ENCODE results near the gene PLXNA2.

Gene PLXNA2

DNA sequence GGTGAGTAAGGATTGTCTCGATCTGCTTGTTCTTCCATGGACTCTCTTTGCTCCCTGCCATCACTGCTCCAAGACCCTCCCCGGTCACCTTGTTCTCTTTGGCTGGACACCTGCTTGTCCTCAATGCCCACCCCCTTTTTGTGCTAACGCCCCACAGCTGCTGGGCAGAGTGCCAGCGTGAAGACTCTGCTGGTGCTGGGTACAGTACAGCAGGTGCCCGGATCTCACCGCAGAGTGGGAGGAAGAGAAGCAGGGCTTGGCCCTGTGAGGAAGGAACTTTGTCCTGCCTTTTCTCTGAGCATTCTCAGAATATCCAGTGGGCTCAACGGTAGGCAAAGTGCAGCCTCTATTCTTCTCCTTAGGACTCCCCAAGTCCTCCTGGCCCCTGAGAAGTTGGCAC lies 90.1 kb downstream of the PLXNA2 start:
- Histone ChIP-seq H3K9ac (ENCODE audit: low read length) (no peak overlapping the region), H3K4me1 (ENCODE audit: control insufficient read depth, insufficient read depth, low read length) (peaks cover 3% of the 10 kb centered on the region), H3K4me3 (ENCODE audit: low read length) (no peak overlapping the region), H3K36me3 (ENCODE audit: control insufficient read depth, insufficient read depth, low read length) (no peaks in the 10 kb centered on the region), H3K27me3 (ENCODE audit: control insufficient read depth, insufficient read depth, low read length) (no peaks in the 10 kb centered on the region), H3K27ac (ENCODE audit: low read depth, low read length) (no peak overlapping the region)

DNA sequence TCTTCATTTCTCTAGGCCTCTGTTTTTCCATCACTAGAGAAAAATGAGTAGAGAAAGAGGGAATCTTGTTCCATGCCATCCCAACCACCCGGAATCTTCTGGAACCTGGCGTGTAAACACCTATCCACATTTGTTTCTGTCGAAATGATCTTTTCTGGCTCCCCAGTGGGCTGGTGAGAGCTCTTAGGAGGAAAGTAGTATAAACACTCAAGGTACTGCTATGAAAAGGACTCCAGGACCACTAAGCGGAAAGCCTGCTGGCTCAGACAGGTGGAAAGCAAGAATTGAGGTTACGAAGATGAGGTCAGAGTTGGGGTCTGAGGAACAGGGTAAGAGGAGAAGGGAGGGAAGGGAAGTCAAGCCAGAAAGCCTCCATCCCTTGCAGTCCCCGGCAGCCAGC lies 90.8 kb downstream of the PLXNA2 start:
- Histone ChIP-seq H3K9ac (ENCODE audit: low read length) (no peak overlapping the region), H3K36me3 (ENCODE audit: control insufficient read depth, insufficient read depth, low read length) (no peaks in the 10 kb centered on the region), H3K4me3 (ENCODE audit: low read length) (no peak overlapping the region), H3K27ac (ENCODE audit: low read depth, low read length) (no peak overlapping the region), H3K4me1 (ENCODE audit: control insufficient read depth, insufficient read depth, low read length) (peaks cover 3% of the 10 kb centered on the region), H3K27me3 (ENCODE audit: control insufficient read depth, insufficient read depth, low read length) (no peaks in the 10 kb centered on the region)

DNA sequence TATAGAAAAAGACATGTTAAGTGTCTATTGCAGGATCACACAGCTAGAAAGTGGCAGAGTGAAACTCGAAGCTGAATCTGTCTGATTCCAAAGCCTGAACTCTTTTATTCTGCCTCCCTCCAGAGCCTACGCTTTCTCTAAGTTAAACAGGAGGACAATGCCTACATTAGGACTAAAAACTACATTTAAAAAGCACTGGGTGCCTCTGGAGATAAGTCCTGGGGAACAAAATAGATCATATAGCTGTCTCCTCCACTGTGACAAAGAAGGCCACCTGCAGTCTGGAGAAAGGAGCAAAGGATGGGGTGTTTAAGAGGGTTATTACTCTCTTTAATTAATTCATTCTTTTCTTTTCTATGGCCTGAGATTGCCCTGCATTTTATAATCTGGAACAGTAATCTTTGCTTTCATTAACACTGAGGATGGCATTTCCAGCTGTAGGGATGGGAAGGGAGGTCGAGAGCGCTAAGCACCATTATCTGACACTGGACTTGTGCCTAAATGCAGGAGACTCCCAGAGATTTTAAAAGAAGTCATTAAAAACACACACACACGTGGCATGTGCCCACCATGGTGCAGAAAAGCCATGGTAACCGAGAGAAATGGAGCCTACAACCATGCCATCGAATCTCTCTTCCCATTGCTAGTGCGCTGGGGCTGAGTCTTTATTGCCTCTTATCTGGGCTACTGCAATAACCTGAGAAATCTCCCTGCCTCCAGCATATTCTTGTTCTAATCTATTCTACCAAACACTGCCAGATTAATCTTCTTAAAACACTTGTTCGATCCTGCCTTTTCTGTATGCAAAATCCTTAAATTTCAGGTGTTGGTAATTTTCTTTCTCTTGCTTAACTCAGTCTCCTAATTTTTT lies 92.2 kb downstream of the PLXNA2 start:
- H3K27me3 ChIP-seq (ENCODE audit: control insufficient read depth, insufficient read depth, low read length): no peaks in the 10 kb centered on the region
- no peaks in the 10 kb centered on the region for H3K36me3 ChIP-seq (ENCODE audit: control insufficient read depth, insufficient read depth, low read length)
- no peak overlapping the region for H3K9ac ChIP-seq (ENCODE audit: low read length)
- H3K4me3 ChIP-seq (ENCODE audit: low read length): no peak overlapping the region
- peaks cover 3% of the 10 kb centered on the region for H3K4me1 ChIP-seq (ENCODE audit: control insufficient read depth, insufficient read depth, low read length)
- H3K27ac ChIP-seq (ENCODE audit: low read depth, low read length): no peak overlapping the region

DNA sequence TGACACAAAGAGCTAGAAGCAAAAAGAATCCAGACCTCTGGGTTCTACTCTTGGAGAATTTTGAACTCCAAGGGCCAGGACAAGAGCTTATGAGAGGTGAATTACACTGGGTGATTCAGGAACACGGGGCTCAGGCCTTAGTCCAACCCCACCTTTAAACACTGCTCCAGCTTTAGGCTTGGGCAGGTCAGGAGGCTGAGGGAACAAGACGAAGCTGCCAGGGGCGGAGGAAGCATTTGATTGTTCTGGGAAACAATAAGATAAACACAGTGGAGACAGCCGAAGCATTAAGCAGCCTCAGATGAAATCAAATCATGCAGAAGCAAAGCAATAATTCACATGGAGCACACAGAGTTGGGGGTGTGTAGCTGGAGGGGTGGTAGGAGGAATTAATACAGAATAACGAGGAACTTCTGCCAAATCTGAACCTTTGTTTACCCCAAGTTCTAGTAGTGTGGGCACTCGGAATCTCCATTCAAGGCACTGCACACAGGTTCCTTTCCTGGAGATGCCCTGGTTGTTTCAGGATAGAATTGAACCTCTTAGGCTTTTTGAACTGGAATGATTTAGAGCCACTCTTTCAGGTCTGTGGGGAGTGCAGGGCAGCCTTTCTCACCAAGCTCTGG lies 93.2 kb downstream of the PLXNA2 start:
- no peak overlapping the region for H3K27ac ChIP-seq (ENCODE audit: low read depth, low read length)
- H3K4me3 ChIP-seq (ENCODE audit: low read length): no peak overlapping the region
- peaks cover 3% of the 10 kb centered on the region for H3K4me1 ChIP-seq (ENCODE audit: control insufficient read depth, insufficient read depth, low read length)
- no peaks in the 10 kb centered on the region for H3K36me3 ChIP-seq (ENCODE audit: control insufficient read depth, insufficient read depth, low read length)
- H3K9ac ChIP-seq (ENCODE audit: low read length): no peak overlapping the region
- H3K27me3 ChIP-seq (ENCODE audit: control insufficient read depth, insufficient read depth, low read length): no peaks in the 10 kb centered on the region

DNA sequence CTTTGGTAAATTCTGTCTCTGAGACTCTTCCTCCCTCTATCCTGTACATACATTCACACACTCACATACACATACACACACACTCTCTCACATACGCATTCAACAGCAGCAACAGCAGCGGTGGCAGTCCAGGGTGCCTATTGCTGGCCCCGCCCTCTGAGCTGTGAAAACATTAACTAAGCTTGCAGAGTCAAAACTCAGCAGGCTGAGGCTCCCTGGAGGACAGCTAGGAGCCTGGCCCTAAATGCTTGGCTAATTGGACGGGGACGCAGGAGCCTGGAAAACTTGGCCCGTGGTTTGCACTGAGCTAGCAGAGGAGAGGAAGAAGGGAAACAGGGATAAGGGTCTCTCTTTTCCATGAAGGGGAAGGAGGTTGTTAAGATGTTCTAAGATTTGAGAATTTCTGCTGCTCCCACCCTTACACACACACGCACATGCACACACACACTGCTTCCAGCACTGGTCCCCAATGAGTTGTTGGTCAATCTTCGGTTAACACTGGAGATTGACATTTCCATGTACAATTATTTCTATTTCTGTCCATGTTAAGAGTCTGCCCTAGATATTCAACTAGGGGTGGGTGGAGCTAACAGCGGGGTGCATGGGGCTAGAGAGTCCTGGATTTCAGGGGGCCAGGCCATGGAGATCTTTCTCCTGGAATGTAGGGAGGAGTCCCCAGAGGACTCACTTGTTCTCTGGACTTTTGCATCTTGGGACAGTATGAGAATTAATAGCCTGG lies 94.2 kb downstream of the PLXNA2 start:
- no peak overlapping the region for H3K9ac ChIP-seq (ENCODE audit: low read length)
- no peaks in the 10 kb centered on the region for H3K27me3 ChIP-seq (ENCODE audit: control insufficient read depth, insufficient read depth, low read length)
- H3K4me1 ChIP-seq (ENCODE audit: control insufficient read depth, insufficient read depth, low read length): peaks cover 3% of the 10 kb centered on the region
- no peak overlapping the region for H3K4me3 ChIP-seq (ENCODE audit: low read length)
- no peak overlapping the region for H3K27ac ChIP-seq (ENCODE audit: low read depth, low read length)
- no peaks in the 10 kb centered on the region for H3K36me3 ChIP-seq (ENCODE audit: control insufficient read depth, insufficient read depth, low read length)

GRCh38 chr1:208149213-208149612 lies 95.0 kb downstream of the PLXNA2 start:
- Histone ChIP-seq H3K27me3 (ENCODE audit: control insufficient read depth, insufficient read depth, low read length) (no peaks in the 10 kb centered on the region), H3K9ac (ENCODE audit: low read length) (no peak overlapping the region), H3K4me1 (ENCODE audit: control insufficient read depth, insufficient read depth, low read length) (peaks cover 3% of the 10 kb centered on the region), H3K27ac (ENCODE audit: low read depth, low read length) (no peak overlapping the region), H3K4me3 (ENCODE audit: low read length) (no peak overlapping the region), H3K36me3 (ENCODE audit: control insufficient read depth, insufficient read depth, low read length) (no peaks in the 10 kb centered on the region)

- H3K27me3 ChIP-seq (ENCODE audit: control insufficient read depth, insufficient read depth, low read length): no peaks in the 10 kb centered on the region
- no peak overlapping the region for H3K4me3 ChIP-seq (ENCODE audit: low read length)
- no peaks in the 10 kb centered on the region for H3K36me3 ChIP-seq (ENCODE audit: control insufficient read depth, insufficient read depth, low read length)
- no peak overlapping the region for H3K9ac ChIP-seq (ENCODE audit: low read length)
- H3K4me1 ChIP-seq (ENCODE audit: control insufficient read depth, insufficient read depth, low read length): peaks cover 3% of the 10 kb centered on the region
- no peak overlapping the region for H3K27ac ChIP-seq (ENCODE audit: low read depth, low read length)
Observed at GRCh38 chr1:208148380-208148779, 95.8 kb downstream of the PLXNA2 start.

GRCh38 chr1:208146650-208147049 lies 97.5 kb downstream of the PLXNA2 start:
- Histone ChIP-seq H3K27me3 (ENCODE audit: control insufficient read depth, insufficient read depth, low read length) (no peaks in the 10 kb centered on the region), H3K36me3 (ENCODE audit: control insufficient read depth, insufficient read depth, low read length) (no peaks in the 10 kb centered on the region), H3K4me3 (ENCODE audit: low read length) (no peak overlapping the region), H3K9ac (ENCODE audit: low read length) (no peak overlapping the region), H3K4me1 (ENCODE audit: control insufficient read depth, insufficient read depth, low read length) (peaks cover 16% of the 10 kb centered on the region), H3K27ac (ENCODE audit: low read depth, low read length) (no peak overlapping the region)

DNA sequence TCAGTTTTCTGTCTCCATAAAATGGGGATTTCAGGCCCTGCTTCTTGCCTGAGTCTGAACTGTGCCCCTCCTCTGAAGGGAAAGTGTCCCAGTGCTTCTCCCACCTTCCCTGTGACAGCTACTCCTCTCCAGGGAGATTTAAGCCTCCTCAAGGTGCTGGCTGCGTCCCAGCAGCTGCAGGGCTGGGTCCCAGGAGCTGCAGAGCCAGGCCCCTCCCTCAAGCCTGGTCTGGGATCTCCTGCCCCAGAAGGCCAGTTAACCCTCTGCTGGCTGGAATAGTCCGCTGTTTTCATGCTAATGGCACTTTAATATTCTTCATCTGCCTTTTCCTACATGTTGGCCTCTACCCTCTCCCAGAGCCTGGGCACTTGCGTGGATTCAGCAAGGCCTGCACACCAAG lies 99.0 kb downstream of the PLXNA2 start:
- no peak overlapping the region for H3K9ac ChIP-seq (ENCODE audit: low read length)
- H3K27ac ChIP-seq (ENCODE audit: low read depth, low read length): no peak overlapping the region
- no peaks in the 10 kb centered on the region for H3K27me3 ChIP-seq (ENCODE audit: control insufficient read depth, insufficient read depth, low read length)
- no peak overlapping the region for H3K4me3 ChIP-seq (ENCODE audit: low read length)
- peaks cover 24% of the 10 kb centered on the region for H3K4me1 ChIP-seq (ENCODE audit: control insufficient read depth, insufficient read depth, low read length)
- H3K36me3 ChIP-seq (ENCODE audit: control insufficient read depth, insufficient read depth, low read length): no peaks in the 10 kb centered on the region

DNA sequence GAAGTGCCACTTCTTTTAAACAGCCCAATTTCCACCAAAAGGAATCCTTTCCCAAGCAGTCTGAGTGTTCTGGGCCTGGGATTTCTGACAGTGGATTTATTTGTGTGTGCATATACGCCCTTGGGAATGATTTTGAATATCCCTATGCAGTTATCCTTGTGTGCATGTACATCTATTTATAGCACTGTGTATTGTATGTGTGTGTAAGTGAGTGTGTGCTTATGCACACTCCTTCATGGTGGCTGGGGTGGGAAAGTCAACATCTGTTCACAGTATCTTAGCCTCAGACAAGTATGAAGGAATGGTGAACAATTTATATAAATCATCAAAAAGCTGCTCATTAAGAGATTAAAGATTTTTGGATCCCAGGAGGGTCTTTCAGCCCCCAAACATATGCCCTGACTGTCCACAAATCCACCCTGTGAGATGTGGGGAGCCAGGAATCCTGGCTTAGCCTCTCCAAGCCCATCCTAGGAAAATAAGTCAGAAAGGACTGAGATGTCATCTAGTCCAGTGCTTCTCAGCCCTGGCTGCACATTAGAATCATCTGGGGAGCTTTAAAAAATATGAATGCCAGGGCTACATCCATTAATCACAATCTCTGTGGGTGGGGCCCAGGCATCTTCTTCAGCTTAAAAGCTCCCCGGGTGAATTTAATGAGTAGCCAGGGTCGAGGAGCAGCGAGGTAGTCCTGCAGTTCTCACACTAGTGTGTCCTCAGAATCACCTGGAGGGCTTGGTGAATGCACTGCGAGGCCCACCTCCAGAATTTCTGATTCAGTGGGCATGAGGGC lies 101.4 kb downstream of the PLXNA2 start:
- peaks cover 24% of the 10 kb centered on the region for H3K4me1 ChIP-seq (ENCODE audit: control insufficient read depth, insufficient read depth, low read length)
- peak overlapping the region; percentile 60 for H3K27ac ChIP-seq (ENCODE audit: low read depth, low read length)
- H3K9ac ChIP-seq (ENCODE audit: low read length): no peak overlapping the region
- no peaks in the 10 kb centered on the region for H3K36me3 ChIP-seq (ENCODE audit: control insufficient read depth, insufficient read depth, low read length)
- peak overlapping the region; percentile 2 for H3K4me3 ChIP-seq (ENCODE audit: low read length)
- H3K27me3 ChIP-seq (ENCODE audit: control insufficient read depth, insufficient read depth, low read length): no peaks in the 10 kb centered on the region

DNA sequence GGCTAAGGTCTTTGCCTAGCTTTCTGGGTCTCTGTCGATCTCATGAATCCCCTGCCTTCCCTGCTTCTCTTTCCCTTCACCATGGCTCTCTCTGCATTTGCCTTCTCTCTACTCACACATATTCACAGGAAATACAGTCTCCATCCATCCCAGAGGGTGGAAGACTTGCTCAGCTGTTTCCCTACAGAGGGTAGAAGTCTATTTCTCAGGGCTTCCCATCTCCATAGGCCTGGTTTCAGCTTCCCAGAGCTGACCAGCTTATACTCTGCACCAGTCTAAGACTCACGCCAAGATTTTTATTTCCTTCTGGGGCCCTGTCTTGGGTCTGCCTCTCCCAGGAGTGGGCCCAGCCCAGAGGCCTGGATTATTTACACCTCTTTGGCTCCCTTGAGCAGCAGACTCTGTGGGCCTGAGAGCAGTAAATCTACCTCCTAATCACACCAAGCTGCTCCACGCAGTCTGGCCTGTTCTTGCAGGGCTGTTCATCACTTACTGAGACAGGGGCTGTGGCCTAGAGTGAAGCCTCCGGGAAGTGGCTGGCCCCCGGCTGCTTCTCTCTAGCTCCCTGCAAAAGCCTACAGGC lies 102.5 kb downstream of the PLXNA2 start:
- H3K27me3 ChIP-seq (ENCODE audit: control insufficient read depth, insufficient read depth, low read length): no peaks in the 10 kb centered on the region
- H3K36me3 ChIP-seq (ENCODE audit: control insufficient read depth, insufficient read depth, low read length): no peaks in the 10 kb centered on the region
- peaks cover 24% of the 10 kb centered on the region for H3K4me1 ChIP-seq (ENCODE audit: control insufficient read depth, insufficient read depth, low read length)
- H3K4me3 ChIP-seq (ENCODE audit: low read length): no peak overlapping the region
- peak overlapping the region; percentile 62 for H3K27ac ChIP-seq (ENCODE audit: low read depth, low read length)
- H3K9ac ChIP-seq (ENCODE audit: low read length): no peak overlapping the region

Data from rectal smooth muscle tissue (tissue), 1 donor.